WTC11 (cell line): ENCODE results near the gene PLD1. TPM values are rescaled to one million over a fixed set of nuclear protein-coding genes. Genes with fewer than 3 reads are reported as not detected.

Source experiments
- ATAC-seq: fragments of 200-7000 bp; cut with Tn5 transposase; 2 replicates; pipeline ENCODE4 v1.10.0; 2021; ENCODE audit warnings: mild to moderate bottlenecking, moderate library complexity
- CTCF ChIA-PET: fragments of 300-600 bp; sonication (Branson Sonifier 250); formaldehyde crosslinking; loops from one replicate; lab custom pipeline; 2021; ENCODE audit warnings: antibody characterized with exemption; lab: Charles Lee
- POLR2A ChIA-PET: fragments of 350-600 bp; sonication (Branson Sonifier 250); formaldehyde crosslinking; loops from one replicate; lab custom pipeline; 2021; ENCODE audit warnings: antibody characterized with exemption; lab: Charles Lee
- DNase-seq: peaks from one replicate; pipeline ENCODE4 v3.0.0; 2021; ENCODE audit warnings: low spot score
- H3K27ac Mint-ChIP-seq: 2 replicates; pipeline ENCODE4 v1.8.0; 2021; ENCODE audit warnings: mixed read lengths
- H3K27me3 Mint-ChIP-seq: 2 replicates; pipeline ENCODE4 v1.8.0; 2021; ENCODE audit warnings: low read depth, mild to moderate bottlenecking, moderate library complexity, mixed read lengths
- H3K36me3 Mint-ChIP-seq: 2 replicates; pipeline ENCODE4 v1.8.0; 2021; ENCODE audit warnings: mixed read lengths
- H3K4me1 Mint-ChIP-seq: 2 replicates; pipeline ENCODE4 v1.8.0; 2022; ENCODE audit warnings: mixed read lengths
- H3K4me3 Mint-ChIP-seq: 2 replicates; pipeline ENCODE4 v1.8.0; 2021; ENCODE audit warnings: mild to moderate bottlenecking, moderate library complexity, mixed read lengths
- H3K9me3 Mint-ChIP-seq: 2 replicates; pipeline ENCODE4 v1.8.0; 2021; ENCODE audit warnings: mixed read lengths
- ATF2 ChIP-seq: sonication (generic); formaldehyde crosslinking; IDR thresholded peaks from 2 replicates; pipeline ENCODE4 v1.8.1; 2022; ENCODE audit warnings: low read depth, missing genetic modification reagents, borderline replicate concordance
- CREB1 ChIP-seq: sonication (generic); formaldehyde crosslinking; IDR thresholded peaks from 2 replicates; pipeline ENCODE4 v1.8.0; 2023; ENCODE audit warnings: mild to moderate bottlenecking, missing genetic modification reagents
- ELF4 ChIP-seq: sonication (generic); formaldehyde crosslinking; IDR thresholded peaks from 2 replicates; pipeline ENCODE4 v1.8.1; 2022; ENCODE audit warnings: low read depth, mild to moderate bottlenecking, moderate library complexity, missing genetic modification reagents
- FOXJ3 ChIP-seq: sonication (generic); formaldehyde crosslinking; IDR thresholded peaks from 2 replicates; pipeline ENCODE4 v1.9.0; 2021; ENCODE audit warnings: missing genetic modification reagents, mild to moderate bottlenecking, borderline replicate concordance
- STAT6 ChIP-seq: sonication (generic); formaldehyde crosslinking; conservative IDR thresholded peaks from 2 replicates; pipeline ENCODE4 v1.8.1; 2023; ENCODE audit warnings: mild to moderate bottlenecking, low read depth, missing genetic modification reagents, moderate library complexity
- TCF7 ChIP-seq: sonication (generic); formaldehyde crosslinking; IDR thresholded peaks from 2 replicates; pipeline ENCODE4 v1.8.0; 2022; ENCODE audit warnings: mild to moderate bottlenecking, low read depth, missing genetic modification reagents, moderate library complexity
- TEAD4 ChIP-seq: sonication (generic); formaldehyde crosslinking; IDR thresholded peaks from 2 replicates; pipeline ENCODE4 v1.8.0; 2022; ENCODE audit warnings: mild to moderate bottlenecking, missing genetic modification reagents
- TP53 ChIP-seq: sonication (generic); formaldehyde crosslinking; IDR thresholded peaks from 2 replicates; pipeline ENCODE4 v1.8.1; 2023; ENCODE audit warnings: mild to moderate bottlenecking, missing genetic modification reagents
- USF2 ChIP-seq: sonication (generic); formaldehyde crosslinking; IDR thresholded peaks from 2 replicates; pipeline ENCODE4 v1.8.1; 2023; ENCODE audit warnings: mild to moderate bottlenecking, missing genetic modification reagents, moderate library complexity
- ZBTB21 ChIP-seq: sonication (generic); formaldehyde crosslinking; IDR thresholded peaks from 2 replicates; pipeline ENCODE4 v1.8.1; 2023; ENCODE audit warnings: mild to moderate bottlenecking, missing genetic modification reagents, borderline replicate concordance
- ZNF416 ChIP-seq: fragments of 250-450 bp; sonication (Bioruptor Pico); IDR thresholded peaks from 2 replicates; pipeline ENCODE4 v1.9.0; 2021; ENCODE audit warnings: mild to moderate bottlenecking, inconsistent platforms
- ZNF423 ChIP-seq: fragments of 250-450 bp; sonication (Bioruptor Pico); IDR thresholded peaks from 2 replicates; pipeline ENCODE4 v2.1.2; 2022; ENCODE audit warnings: mild to moderate bottlenecking, moderate library complexity
- ZNF425 ChIP-seq: fragments of 250-450 bp; sonication (Bioruptor Pico); conservative IDR thresholded peaks from 2 replicates; pipeline ENCODE4 v1.9.0; 2021; ENCODE audit warnings: mild to moderate bottlenecking
- total RNA-seq: library from RNA; stranded (reverse); gene quantifications from 3 replicates; pipeline ENCODE4 v1.2.3, GENCODE V29; 2021
- TF ChIP-seq, protein P1 (sequence below): fragments of 250-450 bp; sonication (Bioruptor Pico); IDR thresholded peaks from 2 replicates; pipeline ENCODE4 v1.9.0; 2021; ENCODE audit warnings: mild to moderate bottlenecking, borderline replicate concordance
- TF ChIP-seq, protein P2 (sequence below): fragments of 200-600 bp; IDR thresholded peaks from 2 replicates; pipeline ENCODE4 v1.8.0; 2022; ENCODE audit warnings: antibody characterized with exemption

PLD1 gene
- total RNA-seq, 1 experiment from 2014 or later = 4.0 TPM

DNA sequence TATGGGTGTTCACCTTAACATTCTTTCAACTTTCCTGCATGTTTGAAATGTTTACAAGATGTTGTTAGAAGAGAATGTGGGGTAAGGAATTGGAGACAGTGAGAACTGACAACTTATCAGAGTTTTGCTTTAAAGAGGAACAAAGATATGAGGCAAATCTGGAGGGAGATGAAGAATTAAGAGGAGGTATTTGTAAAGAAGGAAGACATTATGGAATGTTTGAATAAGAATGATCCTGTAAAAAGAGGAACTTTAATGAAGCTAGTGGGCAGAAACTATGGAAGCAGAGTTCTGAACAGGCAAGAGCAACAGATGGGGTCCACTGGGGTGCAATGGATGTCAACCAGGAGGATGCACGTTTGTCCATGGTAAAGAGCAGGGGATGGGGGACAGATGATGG is 27.7 kb downstream of the PLD1 start (continued):
- TF ChIP-seq, protein P1, sequence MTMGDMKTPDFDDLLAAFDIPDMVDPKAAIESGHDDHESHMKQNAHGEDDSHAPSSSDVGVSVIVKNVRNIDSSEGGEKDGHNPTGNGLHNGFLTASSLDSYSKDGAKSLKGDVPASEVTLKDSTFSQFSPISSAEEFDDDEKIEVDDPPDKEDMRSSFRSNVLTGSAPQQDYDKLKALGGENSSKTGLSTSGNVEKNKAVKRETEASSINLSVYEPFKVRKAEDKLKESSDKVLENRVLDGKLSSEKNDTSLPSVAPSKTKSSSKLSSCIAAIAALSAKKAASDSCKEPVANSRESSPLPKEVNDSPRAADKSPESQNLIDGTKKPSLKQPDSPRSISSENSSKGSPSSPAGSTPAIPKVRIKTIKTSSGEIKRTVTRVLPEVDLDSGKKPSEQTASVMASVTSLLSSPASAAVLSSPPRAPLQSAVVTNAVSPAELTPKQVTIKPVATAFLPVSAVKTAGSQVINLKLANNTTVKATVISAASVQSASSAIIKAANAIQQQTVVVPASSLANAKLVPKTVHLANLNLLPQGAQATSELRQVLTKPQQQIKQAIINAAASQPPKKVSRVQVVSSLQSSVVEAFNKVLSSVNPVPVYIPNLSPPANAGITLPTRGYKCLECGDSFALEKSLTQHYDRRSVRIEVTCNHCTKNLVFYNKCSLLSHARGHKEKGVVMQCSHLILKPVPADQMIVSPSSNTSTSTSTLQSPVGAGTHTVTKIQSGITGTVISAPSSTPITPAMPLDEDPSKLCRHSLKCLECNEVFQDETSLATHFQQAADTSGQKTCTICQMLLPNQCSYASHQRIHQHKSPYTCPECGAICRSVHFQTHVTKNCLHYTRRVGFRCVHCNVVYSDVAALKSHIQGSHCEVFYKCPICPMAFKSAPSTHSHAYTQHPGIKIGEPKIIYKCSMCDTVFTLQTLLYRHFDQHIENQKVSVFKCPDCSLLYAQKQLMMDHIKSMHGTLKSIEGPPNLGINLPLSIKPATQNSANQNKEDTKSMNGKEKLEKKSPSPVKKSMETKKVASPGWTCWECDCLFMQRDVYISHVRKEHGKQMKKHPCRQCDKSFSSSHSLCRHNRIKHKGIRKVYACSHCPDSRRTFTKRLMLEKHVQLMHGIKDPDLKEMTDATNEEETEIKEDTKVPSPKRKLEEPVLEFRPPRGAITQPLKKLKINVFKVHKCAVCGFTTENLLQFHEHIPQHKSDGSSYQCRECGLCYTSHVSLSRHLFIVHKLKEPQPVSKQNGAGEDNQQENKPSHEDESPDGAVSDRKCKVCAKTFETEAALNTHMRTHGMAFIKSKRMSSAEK (CRISPR knock-in tag) = no peak
- TF ChIP-seq ZNF416 (no peak), TCF7 (CRISPR knock-in tag) (no peak), CREB1 (CRISPR knock-in tag) (no peak)

DNA sequence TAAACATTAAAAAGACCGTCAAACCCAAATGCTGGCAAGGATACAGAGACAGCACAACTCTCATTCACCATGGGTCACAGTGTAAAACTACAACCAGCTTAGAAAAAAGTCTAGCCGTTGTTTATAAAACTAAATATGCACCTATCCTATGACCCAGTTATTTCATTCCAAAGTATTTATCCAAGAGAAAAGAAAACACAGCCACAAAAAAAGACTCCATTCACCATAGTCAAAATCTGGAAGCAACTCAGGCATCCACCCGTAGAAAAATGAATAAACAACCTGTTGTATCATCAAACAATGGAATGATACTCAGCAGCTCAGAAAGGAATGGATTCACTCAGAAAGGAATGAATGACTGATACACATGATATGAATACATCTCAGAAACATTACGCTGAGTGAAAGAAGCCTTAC is 28.6 kb downstream of the PLD1 start:
- POLR2A ChIA-PET = no interaction called here

More for the DNA sequence above, 28.6 kb downstream of the PLD1 start:
- TF ChIP-seq FOXJ3 (CRISPR knock-in tag) = no peak
- no peak for TF ChIP-seq ZBTB21 (CRISPR knock-in tag)
- no peak for TF ChIP-seq TEAD4
- TF ChIP-seq, protein P2, sequence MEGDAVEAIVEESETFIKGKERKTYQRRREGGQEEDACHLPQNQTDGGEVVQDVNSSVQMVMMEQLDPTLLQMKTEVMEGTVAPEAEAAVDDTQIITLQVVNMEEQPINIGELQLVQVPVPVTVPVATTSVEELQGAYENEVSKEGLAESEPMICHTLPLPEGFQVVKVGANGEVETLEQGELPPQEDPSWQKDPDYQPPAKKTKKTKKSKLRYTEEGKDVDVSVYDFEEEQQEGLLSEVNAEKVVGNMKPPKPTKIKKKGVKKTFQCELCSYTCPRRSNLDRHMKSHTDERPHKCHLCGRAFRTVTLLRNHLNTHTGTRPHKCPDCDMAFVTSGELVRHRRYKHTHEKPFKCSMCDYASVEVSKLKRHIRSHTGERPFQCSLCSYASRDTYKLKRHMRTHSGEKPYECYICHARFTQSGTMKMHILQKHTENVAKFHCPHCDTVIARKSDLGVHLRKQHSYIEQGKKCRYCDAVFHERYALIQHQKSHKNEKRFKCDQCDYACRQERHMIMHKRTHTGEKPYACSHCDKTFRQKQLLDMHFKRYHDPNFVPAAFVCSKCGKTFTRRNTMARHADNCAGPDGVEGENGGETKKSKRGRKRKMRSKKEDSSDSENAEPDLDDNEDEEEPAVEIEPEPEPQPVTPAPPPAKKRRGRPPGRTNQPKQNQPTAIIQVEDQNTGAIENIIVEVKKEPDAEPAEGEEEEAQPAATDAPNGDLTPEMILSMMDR = no peak
- no peak for TF ChIP-seq ZNF425
- TF ChIP-seq ATF2 (CRISPR knock-in tag) = no peak
- no peak for TF ChIP-seq ELF4
- no peak for TF ChIP-seq TP53 (CRISPR knock-in tag)
- TF ChIP-seq ZNF423 (CRISPR knock-in tag) = no peak
- TF ChIP-seq USF2 = no peak
- no peak for TF ChIP-seq STAT6
- ATAC-seq (no peak), DNase-seq (no peak)
- H3K27me3 Mint-ChIP-seq = no peaks in the 10 kb centered on the region
- H3K36me3 Mint-ChIP-seq = no peaks in the 10 kb centered on the region
- CTCF ChIA-PET = interaction anchor here (0.9 kb wide), 1 partner anchor 9 kb away, joined by 3 read pairs; no protein-coding TSS in a partner anchor
- H3K9me3 Mint-ChIP-seq = no peaks in the 10 kb centered on the region
- no peak overlapping the region for H3K4me3 Mint-ChIP-seq
- peaks cover 9% of the 10 kb centered on the region for H3K4me1 Mint-ChIP-seq
- H3K27ac Mint-ChIP-seq = no peak overlapping the region
